CD4-positive, alpha-beta T cell (primary cell): ENCODE data around the gene ZDHHC18. TPM values are rescaled to one million over a fixed set of nuclear protein-coding genes. Genes with fewer than 3 reads are reported as not detected.
A peak's percentile ranks its signal among the peaks of the same experiment; 100 is the strongest.

ENCODE experiments used
- ATAC-seq: fragments of 200-7000 bp; cut with Tn5 transposase; one replicate; pipeline ENCODE4 v1.10.0; 2022; ENCODE audit warnings: mild to moderate bottlenecking; ENCODE audit not compliant: poor library complexity
- CTCF ChIA-PET: fragments of 350-600 bp; sonication (Branson Sonifier 250); formaldehyde crosslinking; loops from one replicate; lab custom pipeline; 2021; ENCODE audit warnings: antibody characterized with exemption, inconsistent platforms; lab: Charles Lee
- POLR2A ChIA-PET: fragments of 350-600 bp; sonication (Branson Sonifier 250); formaldehyde crosslinking; loops from one replicate; lab custom pipeline; 2021; ENCODE audit warnings: antibody characterized with exemption, inconsistent platforms; lab: Charles Lee
- DNase-seq, 14 experiments: peaks; one replicate each; pipeline ENCODE4 v3.0.0-alpha.2; 2013 to 2020; ENCODE audit warnings: mixed read lengths in 2 of 14
- H3K27ac ChIP-seq, 2 donors: one replicate each; pipeline versions ENCODE4 v1.5.1 to v1.7.0; 2013; ENCODE audit warnings: low read length in 2 of 2, low read depth in 1 of 2, mild to moderate bottlenecking in 1 of 2
- H3K27me3 ChIP-seq, 2 experiments: 1 replicate in 1 of 2; 2 replicates in 1 of 2; pipeline versions ENCODE4 v1.6.1 to v1.7.0; 2013; ENCODE audit warnings: low read length in 2 of 2, control low read depth in 1 of 2, mild to moderate bottlenecking in 1 of 2, moderate library complexity in 1 of 2; ENCODE audit not compliant: insufficient read depth in 2 of 2, control insufficient read depth in 1 of 2
- H3K36me3 ChIP-seq: one replicate; pipeline ENCODE4 v1.6.1; 2013; ENCODE audit warnings: low read length, control low read depth; ENCODE audit not compliant: insufficient read depth
- H3K4me1 ChIP-seq: one replicate; pipeline ENCODE4 v1.6.1; 2013; ENCODE audit warnings: low read length, control low read depth; ENCODE audit not compliant: insufficient read depth
- H3K4me3 ChIP-seq: one replicate; pipeline ENCODE4 v1.5.1; 2013; ENCODE audit warnings: mild to moderate bottlenecking, low read length, moderate library complexity
- H3K9me3 ChIP-seq, 2 experiments: 1 replicate in 1 of 2; 2 replicates in 1 of 2; pipeline versions ENCODE4 v1.6.1 to v1.7.0; 2013; ENCODE audit warnings: low read length in 2 of 2, mild to moderate bottlenecking in 2 of 2, control low read depth in 1 of 2, moderate library complexity in 1 of 2; ENCODE audit not compliant: control insufficient read depth in 1 of 2, insufficient read depth in 1 of 2
- H3K27ac Mint-ChIP-seq: one replicate; pipeline ENCODE4 v1.8.0; 2020; ENCODE audit warnings: mixed read lengths
- H3K27me3 Mint-ChIP-seq: one replicate; pipeline ENCODE4 v1.8.0; 2021; ENCODE audit warnings: mixed read lengths
- H3K36me3 Mint-ChIP-seq: one replicate; pipeline ENCODE4 v1.8.0; 2021; ENCODE audit warnings: low read depth, mixed read lengths
- H3K4me1 Mint-ChIP-seq: one replicate; pipeline ENCODE4 v1.8.0; 2021; ENCODE audit warnings: low read depth, mixed read lengths
- H3K4me3 Mint-ChIP-seq: one replicate; pipeline ENCODE4 v1.8.0; 2020; ENCODE audit warnings: mild to moderate bottlenecking, mixed read lengths
- H3K9me3 Mint-ChIP-seq: one replicate; pipeline ENCODE4 v1.8.0; 2020; ENCODE audit warnings: mixed read lengths
- CTCF ChIP-seq: fragments of 200-600 bp; IDR thresholded peaks from one replicate; pipeline ENCODE4 v1.8.0; 2022; ENCODE audit warnings: antibody characterized with exemption, mild to moderate bottlenecking
- intact Hi-C, 2 experiments: fragments of 100-400 bp; cut with DNase I in 1 of 2; cut with micrococcal nuclease in 1 of 2; formaldehyde crosslinking; loops; one replicate each; pipeline versions ENCODE4 v1.15.1 to v1.9.0; 2023 to 2025; cut with DNase I, micrococcal nuclease
- total RNA-seq, 174 experiments: library from RNA in 2 of 174; stranded (reverse) in 2 of 174; gene quantifications; one replicate each; pipeline ENCODE4 v1.2.3 and lab custom pipeline; 2021 to 2026

The ZDHHC18 gene
- total RNA-seq, 2 experiments from 2014 or later: 46.2 to 48.0 TPM

GRCh38 chr1:26790551-26790953 lies 35.9 kb upstream of the ZDHHC18 start:
- peak overlapping the region; percentile 31 for H3K4me3 Mint-ChIP-seq
- H3K36me3 ChIP-seq: peaks cover 32% of the 10 kb centered on the region
- H3K27me3 ChIP-seq: no peaks in the 10 kb centered on the region
- H3K4me1 ChIP-seq: peaks cover 52% of the 10 kb centered on the region
- no peaks in the 10 kb centered on the region for H3K27me3 Mint-ChIP-seq
- H3K4me1 Mint-ChIP-seq: peaks cover 47% of the 10 kb centered on the region
- H3K27ac ChIP-seq: no peak overlapping the region
- TF ChIP-seq CTCF: no peak
- H3K9me3 Mint-ChIP-seq: no peaks in the 10 kb centered on the region
- DNase-seq (peak in 2 of 14 experiments; percentile 29 to 44), ATAC-seq (no peak)
- peak overlapping the region; percentile 96 for H3K27ac Mint-ChIP-seq
- ChIA-PET CTCF (interaction anchor here (0.8 to 4.8 kb wide), 9 partner anchors 9 to 290 kb away, joined by 3 to 80 read pairs (median 4); partner anchors contain the start of genes ARID1A and ZDHHC18), POLR2A (interaction anchor here (0.6 to 8.3 kb wide), 7 partner anchors 9 to 192 kb away, joined by 3 to 346 read pairs (median 15); partner anchors contain the start of gene ARID1A)
- H3K4me3 ChIP-seq: no peak overlapping the region
- H3K36me3 Mint-ChIP-seq: peaks cover 65% of the 10 kb centered on the region
- no peaks in the 10 kb centered on the region for H3K9me3 ChIP-seq
- intact Hi-C loops: no loop called here

GRCh38 chr1:26791148-26791547 lies 35.3 kb upstream of the ZDHHC18 start:
- peaks cover 61% of the 10 kb centered on the region for H3K36me3 Mint-ChIP-seq
- ATAC-seq (no peak), DNase-seq (no peak)
- no peak for TF ChIP-seq CTCF
- no peaks in the 10 kb centered on the region for H3K27me3 Mint-ChIP-seq
- Histone ChIP-seq H3K9me3 (no peaks in the 10 kb centered on the region), H3K4me3 (no peak overlapping the region), H3K4me1 (peaks cover 46% of the 10 kb centered on the region), H3K36me3 (peaks cover 32% of the 10 kb centered on the region), H3K27ac (no peak overlapping the region), H3K27me3 (no peaks in the 10 kb centered on the region)
- peaks cover 41% of the 10 kb centered on the region for H3K4me1 Mint-ChIP-seq
- CTCF ChIA-PET: interaction anchor here (0.8 to 4.8 kb wide), 5 partner anchors 35 to 291 kb away, joined by 3 to 80 read pairs (median 4); partner anchors contain the start of gene ZDHHC18
- POLR2A ChIA-PET: interaction anchor here (1.2 to 8.3 kb wide), 2 partner anchors 9 to 96 kb away, joined by 3 to 346 read pairs; partner anchors contain the start of gene ARID1A
- no peaks in the 10 kb centered on the region for H3K9me3 Mint-ChIP-seq
- intact Hi-C loops: no loop called here
- H3K4me3 Mint-ChIP-seq: no peak overlapping the region
- no peak overlapping the region for H3K27ac Mint-ChIP-seq

GRCh38 chr1:26791626-26792025 lies 34.9 kb upstream of the ZDHHC18 start:
- Mint-ChIP-seq H3K27me3 (no peaks in the 10 kb centered on the region), H3K4me3 (no peak overlapping the region), H3K4me1 (peaks cover 36% of the 10 kb centered on the region), H3K27ac (no peak overlapping the region), H3K9me3 (no peaks in the 10 kb centered on the region), H3K36me3 (peaks cover 64% of the 10 kb centered on the region)
- Histone ChIP-seq H3K36me3 (peaks cover 36% of the 10 kb centered on the region), H3K27me3 (no peaks in the 10 kb centered on the region), H3K9me3 (no peaks in the 10 kb centered on the region), H3K4me1 (peaks cover 41% of the 10 kb centered on the region), H3K27ac (no peak overlapping the region), H3K4me3 (no peak overlapping the region)
- no peak for DNase-seq
- intact Hi-C loops: no loop called here
- ChIA-PET CTCF (interaction anchor here (4.8 kb wide), 1 partner anchor 188 kb away, joined by 80 read pairs; no protein-coding TSS in a partner anchor), POLR2A (interaction anchor here (8.3 kb wide), 1 partner anchor 96 kb away, joined by 346 read pairs; the partner anchor contains the start of gene ARID1A)
- TF ChIP-seq CTCF: no peak
- ATAC-seq: no peak
